Left cardiac atrium (tissue), 2 donors: ENCODE results near the gene ARG2. TPM values are rescaled to one million over a fixed set of nuclear protein-coding genes. Genes with fewer than 3 reads are reported as not detected.

Experiments used
- total RNA-seq, 2 donors: library from RNA; stranded (reverse); fragmentation: NEBNext Ultra II Directional; extraction: Animal tissue kit (Norgen Biotek cat#: 25700); gene quantifications; one replicate each; pipeline ENCODE4 v1.2.1, GENCODE V29; 2021
- donor health status: DM: no; HTN: yes; CAD: no; lungs with severe emphysema.
- donor health status: DM: yes; HTN: yes; CAD: no.

Gene ARG2
- total RNA-seq, 2 donors from 2014 or later, result 0.38 to 1.2 TPM

Other genes with a start within 250 kb of the ARG2 start
- under 1 TPM; 0.35 to 0.76 TPM for gene PLEK2, start 207.8 kb upstream of the ARG2 start, total RNA-seq
- 1 to 10 TPM; 1.5 to 6.5 TPM for gene TMEM229B, start 131.2 kb upstream of the ARG2 start, total RNA-seq
- 1 to 10 TPM; 3.6 to 5.5 TPM for gene PLEKHH1, start 86.6 kb upstream of the ARG2 start, total RNA-seq
- gene PIGH, start 19.7 kb upstream of the ARG2 start, total RNA-seq, result 10 to 100 TPM; 13.0 to 14.2 TPM
- gene VTI1B, start 54.7 kb downstream of the ARG2 start, total RNA-seq, result 100 to 1,000 TPM; 122 to 139 TPM
- 10 to 100 TPM; 18.3 to 20.8 TPM for gene RDH11, start 75.8 kb downstream of the ARG2 start, total RNA-seq
- not detected for gene RDH12, start 82.0 kb downstream of the ARG2 start, total RNA-seq
- 10 to 100 TPM; 10.5 to 15.6 TPM for gene ZFYVE26, start 196.7 kb downstream of the ARG2 start, total RNA-seq
- 1 to 10 TPM; 4.4 to 6.6 TPM for gene RAD51B, start 199.9 kb downstream of the ARG2 start, total RNA-seq